GM18909 (cell line): ENCODE measurements around the gene MEF2D.

Source experiments
- ATAC-seq: cut with Tn5 transposase; IDR thresholded peaks from one replicate; pipeline ENCODE4 v1.9.1; 2021; ENCODE audit warnings: mild to moderate bottlenecking; ENCODE audit not compliant: unreplicated experiment, poor library complexity

MEF2D gene

DNA sequence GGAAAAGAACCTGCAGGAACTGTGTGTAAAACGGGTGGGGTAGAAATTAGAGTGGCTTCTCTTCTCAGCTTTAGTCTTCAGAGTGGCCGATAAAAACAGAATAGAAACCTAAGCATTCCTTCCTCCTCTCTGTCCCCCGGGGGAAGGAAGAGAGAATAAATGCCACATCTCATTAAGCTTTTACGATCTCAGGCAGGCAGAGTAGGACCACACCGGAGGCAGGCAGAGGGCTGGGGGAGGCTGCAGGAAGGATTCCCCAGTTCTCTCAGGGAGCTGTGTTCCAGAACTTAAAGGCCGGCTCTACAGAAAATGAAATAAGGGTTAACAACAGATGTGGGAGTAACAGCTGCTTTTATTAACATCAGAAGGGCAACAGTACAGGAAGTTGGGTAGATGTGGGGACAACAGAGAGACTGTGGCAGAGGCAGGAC lies 24.5 kb upstream of the MEF2D start:
- no peak for ATAC-seq

DNA sequence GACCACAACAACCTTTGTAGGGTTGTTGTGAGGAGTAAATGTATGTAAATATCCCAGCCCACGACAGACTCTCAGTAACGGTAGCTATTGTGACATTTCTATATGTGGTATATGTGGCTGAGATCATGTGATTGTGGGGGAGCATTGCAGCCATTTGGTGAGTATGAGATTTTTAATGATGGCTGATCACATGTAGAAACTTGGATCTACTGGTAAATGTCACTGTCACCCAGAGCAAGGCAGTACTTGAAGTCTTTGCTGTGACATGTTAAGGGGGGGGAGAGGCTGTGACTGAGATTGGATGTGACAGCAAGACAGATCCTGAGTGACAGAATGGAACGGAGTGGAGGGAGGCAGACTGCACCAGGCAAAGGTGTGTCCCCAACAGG lies 23.9 kb upstream of the MEF2D start:
- no peak for ATAC-seq

GRCh38 chr1:156523801-156524480 lies 23.4 kb upstream of the MEF2D start:
- ATAC-seq = no peak

DNA sequence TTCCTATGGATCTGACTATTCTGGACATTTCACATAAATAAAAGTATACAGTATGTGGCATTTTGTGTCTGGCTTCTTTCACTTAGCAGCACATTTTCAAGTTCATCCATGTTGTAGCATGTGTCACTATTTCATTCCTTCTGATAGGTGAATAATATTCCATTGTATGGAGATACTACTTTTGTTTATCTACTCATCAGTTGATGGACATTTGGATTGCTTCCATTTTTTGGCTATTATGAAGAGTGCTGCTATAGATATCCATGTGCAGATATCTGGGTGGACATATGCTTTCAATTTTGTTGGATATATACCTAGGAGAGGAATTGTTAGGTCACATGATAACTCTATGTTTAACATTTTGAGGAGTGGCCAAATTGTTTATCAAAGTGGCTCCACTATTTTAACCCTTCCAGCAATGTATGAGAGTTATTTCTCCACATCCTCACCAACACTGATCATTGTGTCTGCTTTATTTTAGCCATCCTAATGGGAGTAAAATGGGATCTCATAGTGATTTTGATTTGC lies 21.9 kb upstream of the MEF2D start:
- no peak for ATAC-seq

- ATAC-seq = no peak
Measured at GRCh38 chr1:156517748-156518147, 17.2 kb upstream of the MEF2D start.

GRCh38 chr1:156516821-156517220 lies 16.2 kb upstream of the MEF2D start:
- ATAC-seq = no peak

- ATAC-seq = no peak
Measured at GRCh38 chr1:156515956-156516355, 15.4 kb upstream of the MEF2D start.

DNA sequence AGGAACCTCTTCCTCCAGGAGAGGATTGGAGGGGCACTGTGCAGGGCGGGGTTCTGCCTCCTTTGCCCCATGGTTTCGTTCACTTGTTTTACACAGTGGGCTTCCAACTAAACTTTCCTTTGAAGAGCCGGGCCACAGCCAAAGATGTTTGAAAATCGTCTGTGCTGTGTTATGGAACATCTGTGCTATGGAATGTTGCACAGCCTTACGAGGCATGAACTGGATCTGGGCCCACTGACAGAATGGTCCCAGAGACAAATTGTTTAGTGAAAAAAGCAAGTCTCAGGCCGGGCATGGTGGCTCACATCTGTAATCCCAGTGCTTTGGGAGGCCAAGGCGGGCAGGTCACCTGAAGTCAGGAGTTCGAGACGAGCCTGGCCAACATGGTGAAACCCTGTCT lies 12.6 kb upstream of the MEF2D start:
- no peak for ATAC-seq

DNA sequence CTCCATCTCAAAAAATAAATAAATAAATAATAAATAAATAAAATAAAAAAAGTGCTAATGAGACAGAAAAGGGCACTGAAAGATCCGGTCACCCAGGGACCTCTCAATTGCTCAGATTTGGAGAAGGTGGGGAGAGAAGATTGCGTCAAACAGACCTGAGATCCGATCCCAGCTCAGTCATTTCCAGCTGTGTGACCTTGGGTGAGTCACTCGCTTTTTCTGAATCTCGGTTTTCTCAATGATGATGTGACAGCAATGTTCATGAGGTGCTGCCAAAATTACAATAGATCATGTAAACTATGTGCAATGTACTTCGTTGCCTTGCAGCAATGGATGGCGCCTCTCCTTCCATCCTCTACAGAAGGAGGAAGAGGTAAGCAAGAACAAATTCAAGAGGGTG lies 11.1 kb upstream of the MEF2D start:
- ATAC-seq = no peak

DNA sequence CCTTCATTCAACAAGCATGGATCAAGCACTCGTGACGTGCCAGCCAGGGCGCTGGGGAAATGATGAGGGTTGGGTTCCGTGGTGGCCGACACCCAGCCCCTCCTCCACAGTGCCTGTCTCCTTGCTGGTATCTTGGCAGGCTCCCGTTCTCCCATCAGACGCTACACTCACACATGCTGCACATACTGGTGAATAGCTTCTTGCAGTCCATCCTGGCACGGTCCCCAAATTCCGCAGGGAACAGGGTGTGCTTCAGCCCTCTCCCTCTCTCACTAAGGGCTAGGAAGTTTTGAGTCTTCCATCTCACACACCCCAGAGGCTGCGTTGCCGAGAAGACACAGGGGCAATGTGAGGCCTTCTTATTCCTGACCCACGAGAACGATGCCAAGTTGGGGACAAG lies 10.1 kb upstream of the MEF2D start:
- ATAC-seq = no peak

DNA sequence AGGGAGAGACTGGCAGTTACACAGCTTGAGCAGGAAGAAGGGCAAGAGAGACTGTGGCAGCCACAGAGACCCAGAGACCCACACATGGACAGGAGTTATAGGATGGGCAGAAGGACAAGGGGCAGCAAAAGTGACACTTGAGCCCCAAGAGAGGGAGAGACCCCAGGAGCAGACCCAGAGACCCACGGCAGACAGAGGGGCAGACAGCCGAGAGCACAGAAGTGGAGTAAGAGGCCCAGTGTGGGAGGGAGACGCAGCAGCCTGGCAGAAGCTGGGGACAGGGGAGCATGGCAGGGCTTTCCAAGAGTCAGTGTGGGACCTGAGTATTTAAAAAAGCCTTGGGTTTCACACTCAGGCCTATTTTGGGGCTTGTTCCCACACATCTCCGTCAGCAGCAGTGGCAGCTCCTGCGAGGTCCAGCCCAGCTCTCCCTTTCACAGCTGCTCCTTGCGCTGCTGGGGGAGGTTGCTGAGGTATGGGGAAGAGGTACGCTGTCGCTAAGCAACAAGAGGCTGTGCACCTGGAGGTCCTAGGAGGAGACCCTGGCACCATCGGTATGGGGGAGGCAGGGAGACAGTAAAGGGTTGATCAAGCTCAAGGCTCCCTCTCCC lies 9.0 kb upstream of the MEF2D start:
- ATAC-seq = no peak

DNA sequence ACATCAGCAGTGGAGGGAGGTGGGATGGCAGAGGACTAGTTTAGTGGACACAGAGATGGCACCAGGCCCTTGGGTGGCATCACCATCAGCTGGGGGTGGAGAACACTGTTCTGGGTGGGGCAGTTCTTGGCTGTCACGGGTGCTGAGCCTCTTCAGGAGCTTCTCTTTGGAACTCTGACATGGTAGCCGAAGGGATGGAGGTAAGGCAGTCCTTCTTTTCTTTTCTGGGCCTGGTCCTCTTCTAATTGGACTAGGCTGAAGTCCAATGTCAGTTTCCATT lies 8.3 kb upstream of the MEF2D start:
- no peak for ATAC-seq

DNA sequence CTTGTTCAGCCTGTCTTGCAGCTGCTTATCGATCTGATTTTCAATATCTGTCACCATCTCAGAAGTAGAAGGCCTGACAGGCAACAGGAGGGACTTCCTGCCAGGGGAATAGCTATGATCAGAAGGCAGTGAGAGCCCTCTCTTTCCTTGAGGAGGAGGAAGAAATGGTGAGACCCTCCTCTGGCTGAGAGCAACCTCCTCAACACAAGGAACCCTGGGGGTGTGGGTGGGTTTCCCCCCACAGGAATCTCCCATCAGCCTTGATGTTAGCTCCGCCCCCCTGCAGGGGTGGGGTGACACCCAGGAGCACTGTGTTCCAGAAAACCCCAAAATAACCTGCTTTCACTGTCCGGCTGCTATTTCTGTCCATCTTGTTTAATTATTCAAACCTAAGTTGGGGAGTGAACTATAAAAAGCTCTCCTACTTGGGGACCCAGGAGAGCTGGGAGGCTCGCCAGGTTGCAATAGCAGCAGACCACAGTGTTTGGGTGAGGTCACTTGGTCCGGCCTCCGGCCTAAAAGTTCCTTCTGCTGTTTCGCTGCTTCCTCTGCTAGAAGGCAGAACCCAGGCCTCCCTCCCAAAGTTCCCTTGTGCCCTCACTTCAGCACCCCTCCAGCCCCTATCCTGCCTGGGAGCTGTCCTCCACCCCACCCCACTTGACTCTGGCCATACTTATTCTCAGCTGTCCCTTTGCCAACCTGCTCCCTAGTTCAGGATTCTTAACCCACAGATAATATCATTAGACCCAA lies 7.8 kb upstream of the MEF2D start:
- no peak for ATAC-seq

GRCh38 chr1:156506450-156506849 lies 5.9 kb upstream of the MEF2D start:
- ATAC-seq = no peak

GRCh38 chr1:156505679-156506298 lies 5.2 kb upstream of the MEF2D start:
- no peak for ATAC-seq

DNA sequence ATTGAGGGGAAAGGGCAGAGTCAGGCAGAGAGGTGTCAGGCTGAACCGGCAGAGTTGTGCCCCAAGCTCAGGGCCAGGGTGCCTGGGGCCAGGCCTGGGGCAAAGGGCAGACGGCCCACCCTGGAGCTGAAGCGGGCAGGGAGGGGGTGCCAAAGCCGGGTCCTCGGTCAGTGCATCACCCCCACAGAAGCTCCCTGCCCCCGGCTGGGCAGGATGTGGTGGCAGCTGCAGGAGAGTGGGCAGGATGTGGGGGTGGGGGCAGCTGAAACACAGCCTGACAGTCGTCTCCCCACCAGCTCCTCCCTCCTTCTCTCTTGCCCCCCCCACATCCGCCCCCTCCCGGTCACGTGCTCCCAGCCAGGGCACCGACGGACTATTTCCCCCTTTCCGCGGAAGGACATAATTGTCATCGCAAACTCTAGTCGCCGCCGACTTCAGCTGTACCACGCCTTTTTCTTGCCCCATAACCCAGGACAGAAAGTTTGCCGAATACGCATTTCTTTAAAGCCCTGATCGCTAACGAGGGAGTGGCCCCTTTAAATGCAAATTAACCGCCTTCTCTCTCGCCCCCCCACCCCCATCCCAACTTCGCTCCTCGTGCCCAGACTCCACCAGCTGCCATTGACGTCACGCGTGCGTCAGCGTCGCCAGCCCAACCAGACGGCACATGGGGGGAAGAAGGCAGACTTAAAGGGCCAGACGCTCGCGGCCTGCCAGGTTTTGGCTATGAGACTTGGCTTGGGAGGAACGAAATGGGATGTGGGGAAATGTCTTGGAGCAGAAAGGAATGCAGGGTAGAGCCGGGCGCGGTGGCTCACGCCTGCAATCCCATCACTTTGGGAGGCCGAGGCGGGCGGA lies 4.5 kb upstream of the MEF2D start:
- peak; percentile 41 for ATAC-seq

DNA sequence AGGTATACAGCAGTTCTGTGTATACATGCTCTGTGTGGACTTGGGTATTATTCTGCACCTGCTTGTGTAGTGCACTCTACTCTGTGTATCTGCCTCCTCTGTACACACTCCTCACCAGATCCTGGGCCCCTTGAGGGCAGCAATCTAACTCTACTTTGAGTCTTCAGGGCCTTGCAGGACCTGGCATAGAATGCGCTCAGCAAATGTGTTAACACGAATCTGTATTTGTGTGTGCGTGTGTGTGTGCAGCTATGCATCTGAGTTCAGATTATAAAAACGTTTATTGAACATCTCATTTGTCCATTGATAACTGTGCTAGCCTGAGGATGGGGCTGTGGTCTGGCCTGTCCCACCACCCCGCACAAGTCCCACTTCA lies 3.9 kb upstream of the MEF2D start:
- ATAC-seq = no peak

DNA sequence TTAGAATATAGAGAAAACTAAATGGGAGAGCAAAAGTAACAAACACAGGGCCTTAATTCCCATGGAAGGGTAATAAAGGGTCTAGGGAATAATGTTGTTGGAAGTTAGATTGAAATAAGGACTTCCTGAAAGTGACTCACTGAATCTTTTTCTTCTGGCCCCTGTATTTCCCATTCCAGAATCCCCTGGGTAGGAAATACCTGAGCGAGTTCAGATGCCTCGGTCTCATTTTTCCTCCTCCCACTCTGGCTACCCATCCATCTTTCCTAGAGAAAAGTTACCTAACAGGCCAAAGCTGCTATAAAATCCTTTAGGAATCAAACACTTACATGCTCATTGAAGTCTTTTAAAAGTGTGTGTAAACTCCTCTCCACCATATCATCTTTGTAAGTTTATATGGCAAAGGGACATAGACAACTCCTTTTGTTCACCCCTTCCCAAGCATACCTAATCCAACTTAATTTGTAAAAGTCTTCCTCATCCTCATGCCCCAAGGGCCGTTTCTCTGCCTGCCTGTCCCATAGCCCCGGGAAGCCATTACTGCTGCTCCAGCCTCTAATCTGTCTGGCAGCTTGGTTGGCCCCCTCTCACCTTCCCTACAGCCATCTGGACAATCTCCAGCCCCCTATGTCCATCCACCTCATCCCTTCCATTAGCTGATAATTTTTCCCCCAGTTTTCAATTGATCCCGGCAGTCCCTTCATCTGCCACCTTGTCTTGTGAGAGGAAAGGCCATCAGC lies 3.3 kb upstream of the MEF2D start:
- ATAC-seq = no peak

DNA sequence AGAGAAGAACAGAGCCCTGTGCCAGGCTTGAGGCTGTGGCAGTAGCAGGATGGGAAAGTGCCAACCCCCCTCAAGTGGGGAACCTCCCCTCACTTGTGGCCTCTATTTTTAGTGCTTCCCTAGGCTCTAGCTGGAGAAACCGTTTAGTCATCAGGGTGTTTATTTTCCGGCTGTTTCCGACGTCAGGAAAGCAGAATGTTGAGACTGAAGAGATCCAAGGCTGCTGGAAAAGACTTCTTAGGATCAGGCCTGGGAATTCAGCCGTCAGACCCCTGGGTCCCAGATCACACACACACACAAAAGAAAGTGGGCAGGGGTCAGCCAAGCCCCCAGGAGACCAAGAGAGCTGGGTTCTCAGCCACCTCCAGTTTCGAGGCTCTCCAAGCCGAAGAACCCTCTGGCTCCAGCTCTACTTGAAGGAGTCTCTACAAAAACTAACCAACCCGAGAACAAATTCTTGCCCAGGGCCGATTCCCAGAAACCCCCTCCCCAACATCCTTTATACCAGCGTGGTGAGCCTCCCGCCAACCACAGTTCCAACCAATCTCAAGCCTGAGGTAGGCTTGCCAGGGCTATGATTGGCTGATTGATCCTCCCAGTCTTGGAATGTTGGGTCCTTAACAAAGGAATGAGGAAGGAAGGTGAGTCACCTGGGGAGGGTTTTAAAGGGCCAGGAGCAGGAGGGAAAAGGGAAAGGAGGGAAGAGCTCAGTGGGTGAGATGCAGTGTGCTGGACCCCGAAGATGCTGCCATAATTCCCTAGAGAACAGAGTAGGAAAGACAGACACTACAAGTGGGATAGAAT lies 2.5 kb upstream of the MEF2D start:
- ATAC-seq = no peak
